Measurements from ENCODE around the gene NOVA1.

NOVA1 gene

GRCh38 chr14:26443654-26444053, 154.2 kb downstream of the NOVA1 start:
- DNase-seq (ENCODE audit: low read depth): no peak

- DNase-seq (ENCODE audit: low read depth): no peak
Measured at GRCh38 chr14:26429205-26429604, 168.6 kb downstream of the NOVA1 start.

GRCh38 chr14:26427097-26427496, 170.7 kb downstream of the NOVA1 start:
- DNase-seq (ENCODE audit: low read depth): no peak

- DNase-seq (ENCODE audit: low read depth): no peak
Measured at GRCh38 chr14:26424537-26424936, 173.3 kb downstream of the NOVA1 start.

GRCh38 chr14:26415618-26416123, 182.2 kb downstream of the NOVA1 start:
- no peak for DNase-seq (ENCODE audit: low read depth)

GRCh38 chr14:26414926-26415325, 182.9 kb downstream of the NOVA1 start:
- no peak for DNase-seq (ENCODE audit: low read depth)

- no peak for DNase-seq (ENCODE audit: low read depth)
Measured at GRCh38 chr14:26414103-26414502, 183.7 kb downstream of the NOVA1 start.

GRCh38 chr14:26412421-26412820, 185.4 kb downstream of the NOVA1 start:
- DNase-seq (ENCODE audit: low read depth): no peak

GRCh38 chr14:26410189-26410685, 187.6 kb downstream of the NOVA1 start:
- DNase-seq (ENCODE audit: low read depth): no peak

- DNase-seq (ENCODE audit: low read depth): no peak
Measured at GRCh38 chr14:26404927-26405326, 192.9 kb downstream of the NOVA1 start.

- no peak for DNase-seq (ENCODE audit: low read depth)
Measured at GRCh38 chr14:26403760-26404159, 194.1 kb downstream of the NOVA1 start.

GRCh38 chr14:26402126-26402525, 195.7 kb downstream of the NOVA1 start:
- no peak for DNase-seq (ENCODE audit: low read depth)

- no peak for DNase-seq (ENCODE audit: low read depth)
Measured at GRCh38 chr14:26401179-26401968, 196.5 kb downstream of the NOVA1 start.

GRCh38 chr14:26400373-26400772, 197.5 kb downstream of the NOVA1 start:
- DNase-seq (ENCODE audit: low read depth): no peak

- DNase-seq (ENCODE audit: low read depth): no peak
Measured at GRCh38 chr14:26398616-26399015, 199.2 kb downstream of the NOVA1 start.
